ENCODE results near the gene CIROP. TPM values are rescaled to one million over a fixed set of nuclear protein-coding genes. Genes with fewer than 3 reads are reported as not detected.

Gene CIROP
- total and polyA plus RNA-seq, 2 experiments from 2014 or later: not detected

DNA sequence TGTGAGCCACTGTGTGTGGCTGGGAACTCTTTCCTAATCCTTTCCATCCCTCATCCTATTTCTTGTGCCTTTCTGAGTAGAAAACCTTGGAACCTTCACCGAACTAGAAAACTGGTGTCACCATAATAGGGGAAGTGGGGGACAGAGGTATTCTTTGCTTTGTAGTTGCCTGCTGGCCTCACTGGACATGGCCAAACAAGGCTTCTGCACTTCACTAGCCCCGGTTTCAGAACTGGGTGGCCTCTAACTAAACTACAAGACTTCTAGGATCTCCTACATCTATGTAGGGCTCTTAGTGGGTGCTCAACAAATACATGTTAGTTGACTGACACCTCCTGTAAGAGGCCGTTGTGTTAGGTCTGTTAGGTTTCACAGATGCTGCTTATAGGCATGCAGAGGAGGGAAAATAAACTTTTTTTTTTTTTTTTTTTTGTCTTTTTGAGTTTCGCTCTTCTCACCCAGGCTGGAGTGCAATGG, 597 bp upstream of the CIROP start:
- Histone ChIP-seq H4K20me1 (ENCODE audit: insufficient read depth, poor library complexity, severe bottlenecking) (no peaks in the 10 kb centered on the region), H3K4me2 (no peak overlapping the region)
- TF ChIP-seq EZH2phosphoT487 (IDR thresholded peaks at IDR 0.05; ENCODE audit: low read depth, severe bottlenecking, unreplicated experiment) (no peak), EZH2 (IDR thresholded peaks at IDR 0.05; ENCODE audit: borderline replicate concordance) (no peak)
- TF ChIP-seq, protein P1, sequence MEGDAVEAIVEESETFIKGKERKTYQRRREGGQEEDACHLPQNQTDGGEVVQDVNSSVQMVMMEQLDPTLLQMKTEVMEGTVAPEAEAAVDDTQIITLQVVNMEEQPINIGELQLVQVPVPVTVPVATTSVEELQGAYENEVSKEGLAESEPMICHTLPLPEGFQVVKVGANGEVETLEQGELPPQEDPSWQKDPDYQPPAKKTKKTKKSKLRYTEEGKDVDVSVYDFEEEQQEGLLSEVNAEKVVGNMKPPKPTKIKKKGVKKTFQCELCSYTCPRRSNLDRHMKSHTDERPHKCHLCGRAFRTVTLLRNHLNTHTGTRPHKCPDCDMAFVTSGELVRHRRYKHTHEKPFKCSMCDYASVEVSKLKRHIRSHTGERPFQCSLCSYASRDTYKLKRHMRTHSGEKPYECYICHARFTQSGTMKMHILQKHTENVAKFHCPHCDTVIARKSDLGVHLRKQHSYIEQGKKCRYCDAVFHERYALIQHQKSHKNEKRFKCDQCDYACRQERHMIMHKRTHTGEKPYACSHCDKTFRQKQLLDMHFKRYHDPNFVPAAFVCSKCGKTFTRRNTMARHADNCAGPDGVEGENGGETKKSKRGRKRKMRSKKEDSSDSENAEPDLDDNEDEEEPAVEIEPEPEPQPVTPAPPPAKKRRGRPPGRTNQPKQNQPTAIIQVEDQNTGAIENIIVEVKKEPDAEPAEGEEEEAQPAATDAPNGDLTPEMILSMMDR (IDR thresholded peaks at IDR 0.05; ENCODE audit: poor library complexity): no peak

DNA sequence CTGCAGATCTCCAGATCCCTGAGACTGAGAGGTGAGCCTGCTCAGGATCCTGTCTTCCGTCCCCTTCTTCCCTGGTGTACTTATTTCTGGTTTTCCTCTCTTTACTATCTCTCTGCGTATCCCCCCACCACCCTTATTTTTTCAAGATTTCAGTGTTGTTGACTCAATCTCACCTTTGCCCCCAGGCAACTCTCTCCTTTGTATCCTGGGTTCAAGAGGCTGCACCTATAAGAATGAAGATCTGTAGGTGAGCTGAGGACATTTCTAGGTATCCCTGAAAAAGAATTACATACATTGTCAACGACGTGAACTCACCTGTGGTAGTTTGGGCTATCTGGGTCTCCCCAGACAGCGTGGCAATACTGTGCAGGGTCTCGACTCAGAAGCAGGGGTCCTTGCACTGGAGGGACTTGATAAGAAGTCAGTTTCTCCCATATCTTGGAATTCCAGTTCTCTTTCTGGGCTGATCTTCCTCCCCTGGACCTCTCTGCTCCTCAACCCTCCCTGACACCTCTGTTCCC, 659 bp downstream of the CIROP start:
- no peaks in the 10 kb centered on the region for H3K9me2 ChIP-seq (replicated peaks; ENCODE audit: insufficient read depth)
- H3K36me3 ChIP-seq (replicated peaks; ENCODE audit: insufficient read depth, low read depth): no peaks in the 10 kb centered on the region
- H3K4me2 ChIP-seq: no peak overlapping the region
- H3K27me3 ChIP-seq: no peaks in the 10 kb centered on the region
- H4K20me1 ChIP-seq (ENCODE audit: insufficient read depth, poor library complexity, severe bottlenecking): no peaks in the 10 kb centered on the region
- WGBS (ENCODE audit: low lambda C conversion rate, missing lambda C conversion rate): 62% methylated on average over 6 of the region's 6 CpGs
- no peak for TF ChIP-seq EZH2 (IDR thresholded peaks at IDR 0.05; ENCODE audit: borderline replicate concordance)
- TF ChIP-seq EZH2phosphoT487 (IDR thresholded peaks at IDR 0.05; ENCODE audit: low read depth, severe bottlenecking, unreplicated experiment): no peak
- TF ChIP-seq, protein P1 (IDR thresholded peaks at IDR 0.05; ENCODE audit: poor library complexity): no peak
- DNase-seq (ENCODE audit: low spot score): no peak
- no peaks in the 10 kb centered on the region for H3K9me3 ChIP-seq (ENCODE audit: low read depth)
- peaks cover 2% of the 10 kb centered on the region for H3K79me2 ChIP-seq
- H3K4me3 ChIP-seq: no peak overlapping the region
- no peak overlapping the region for H3K27ac ChIP-seq
- H3K4me1 ChIP-seq (ENCODE audit: insufficient read depth): no peaks in the 10 kb centered on the region
- H2AFZ ChIP-seq: no peak overlapping the region

More for the DNA sequence above, 597 bp upstream of the CIROP start:
- 84% methylated on average over 4 of the region's 4 CpGs for WGBS (ENCODE audit: low lambda C conversion rate, missing lambda C conversion rate)
- Histone ChIP-seq H3K36me3 (replicated peaks; ENCODE audit: insufficient read depth, low read depth) (no peaks in the 10 kb centered on the region), H3K27ac (no peak overlapping the region), H3K4me1 (ENCODE audit: insufficient read depth) (no peaks in the 10 kb centered on the region), H3K4me3 (no peak overlapping the region), H3K9me2 (replicated peaks; ENCODE audit: insufficient read depth) (no peaks in the 10 kb centered on the region), H2AFZ (no peak overlapping the region), H3K9me3 (ENCODE audit: low read depth) (no peaks in the 10 kb centered on the region), H3K27me3 (peaks cover 4% of the 10 kb centered on the region), H3K79me2 (no peaks in the 10 kb centered on the region)
- DNase-seq (ENCODE audit: low spot score): no peak

DNA sequence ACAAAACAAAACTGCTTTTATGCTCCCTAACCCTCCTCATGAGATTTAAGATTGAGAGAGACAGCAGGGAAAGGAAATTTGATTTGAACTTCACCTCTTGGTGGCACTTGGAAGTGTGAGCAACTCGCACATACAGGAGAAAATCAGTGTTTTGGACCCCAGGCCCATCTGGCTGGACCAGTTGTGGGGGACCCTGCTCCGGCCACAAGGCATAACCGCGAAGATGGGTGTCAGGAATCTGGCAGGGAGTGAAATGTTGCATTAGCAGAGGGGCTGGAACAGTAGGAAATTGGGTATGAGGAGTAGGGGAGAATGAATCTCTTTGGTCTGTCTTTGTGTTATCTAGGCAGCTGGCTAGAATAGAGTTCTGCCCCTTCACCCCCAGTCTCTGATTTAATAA, 1.2 kb downstream of the CIROP start:
- TF ChIP-seq EZH2phosphoT487 (IDR thresholded peaks at IDR 0.05; ENCODE audit: low read depth, severe bottlenecking, unreplicated experiment): no peak
- no peak for TF ChIP-seq EZH2 (IDR thresholded peaks at IDR 0.05; ENCODE audit: borderline replicate concordance)
- TF ChIP-seq, protein P1 (IDR thresholded peaks at IDR 0.05; ENCODE audit: poor library complexity): no peak
- 84% methylated on average over 4 of the region's 4 CpGs for WGBS (ENCODE audit: low lambda C conversion rate, missing lambda C conversion rate)
- no peaks in the 10 kb centered on the region for H3K9me2 ChIP-seq (replicated peaks; ENCODE audit: insufficient read depth)

More for the DNA sequence above, 1.2 kb downstream of the CIROP start:
- no peak overlapping the region for H2AFZ ChIP-seq
- H3K4me3 ChIP-seq: no peak overlapping the region
- no peak overlapping the region for H3K27ac ChIP-seq
- peaks cover 7% of the 10 kb centered on the region for H3K79me2 ChIP-seq
- H3K4me2 ChIP-seq: no peak overlapping the region
- H4K20me1 ChIP-seq (ENCODE audit: insufficient read depth, poor library complexity, severe bottlenecking): no peaks in the 10 kb centered on the region
- no peaks in the 10 kb centered on the region for H3K36me3 ChIP-seq (replicated peaks; ENCODE audit: insufficient read depth, low read depth)
- no peaks in the 10 kb centered on the region for H3K4me1 ChIP-seq (ENCODE audit: insufficient read depth)
- H3K9me3 ChIP-seq (ENCODE audit: low read depth): no peaks in the 10 kb centered on the region
- H3K27me3 ChIP-seq: no peaks in the 10 kb centered on the region
- no peak for DNase-seq (ENCODE audit: low spot score)
